ENCODE results near the gene BBS4.
"Not testable (repeated sequence)": the region's sequence is repeated elsewhere in the genome, so short reads cannot be mapped to it uniquely, and the experiment has no call there.

Gene BBS4

GRCh38 chr15:72676838-72677237, 9.2 kb upstream of the BBS4 start:
- no peaks in the 10 kb centered on the region for H3K4me1 Mint-ChIP-seq
- H3K36me3 Mint-ChIP-seq: no peaks in the 10 kb centered on the region
- no peak overlapping the region for H3K27ac Mint-ChIP-seq
- H3K27me3 Mint-ChIP-seq: peaks cover 33 to 47% of the 10 kb centered on the region in 2 donors
- ATAC-seq (replicated peaks) (no peak), DNase-seq (no peak)
- H3K9me3 Mint-ChIP-seq: no peaks in the 10 kb centered on the region
- no peak overlapping the region for H3K4me3 Mint-ChIP-seq

DNA sequence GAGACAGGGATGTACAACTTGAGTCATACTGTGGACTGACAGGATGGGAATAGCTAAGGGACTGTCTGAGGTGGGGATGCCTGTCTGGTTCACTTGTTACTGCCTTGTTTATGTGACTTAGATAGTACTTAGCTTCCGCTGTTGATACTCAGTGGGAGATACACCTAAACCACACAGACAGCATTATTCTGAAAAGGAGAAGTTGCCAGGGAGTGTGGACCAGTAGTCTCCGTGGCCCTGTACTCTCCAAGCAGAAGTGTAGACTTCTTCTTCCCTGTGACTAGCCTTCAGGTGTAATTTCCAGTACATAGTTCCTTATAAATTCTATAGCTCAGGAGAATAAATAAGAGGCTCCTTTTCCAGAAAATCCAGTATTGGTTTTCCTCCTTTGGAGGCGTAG, 5.1 kb upstream of the BBS4 start:
- Mint-ChIP-seq H3K4me3 (no peak overlapping the region), H3K9me3 (no peaks in the 10 kb centered on the region), H3K27me3 (peaks cover 21 to 31% of the 10 kb centered on the region in 2 donors), H3K4me1 (peaks cover 3 to 12% of the 10 kb centered on the region in 2 donors), H3K27ac (no peak overlapping the region), H3K36me3 (no peaks in the 10 kb centered on the region)
- peak; percentile 37 to 54 for ATAC-seq (replicated peaks)
- no peak for DNase-seq

- Mint-ChIP-seq H3K36me3 (no peaks in the 10 kb centered on the region), H3K4me1 (peaks cover 3 to 18% of the 10 kb centered on the region in 2 donors), H3K4me3 (no peak overlapping the region), H3K27ac (no peak overlapping the region), H3K9me3 (no peaks in the 10 kb centered on the region), H3K27me3 (peaks cover 12 to 18% of the 10 kb centered on the region in 2 donors)
- ATAC-seq (replicated peaks) (no peak), DNase-seq (no peak)
Observed at GRCh38 chr15:72682772-72683171, 3.2 kb upstream of the BBS4 start.

DNA sequence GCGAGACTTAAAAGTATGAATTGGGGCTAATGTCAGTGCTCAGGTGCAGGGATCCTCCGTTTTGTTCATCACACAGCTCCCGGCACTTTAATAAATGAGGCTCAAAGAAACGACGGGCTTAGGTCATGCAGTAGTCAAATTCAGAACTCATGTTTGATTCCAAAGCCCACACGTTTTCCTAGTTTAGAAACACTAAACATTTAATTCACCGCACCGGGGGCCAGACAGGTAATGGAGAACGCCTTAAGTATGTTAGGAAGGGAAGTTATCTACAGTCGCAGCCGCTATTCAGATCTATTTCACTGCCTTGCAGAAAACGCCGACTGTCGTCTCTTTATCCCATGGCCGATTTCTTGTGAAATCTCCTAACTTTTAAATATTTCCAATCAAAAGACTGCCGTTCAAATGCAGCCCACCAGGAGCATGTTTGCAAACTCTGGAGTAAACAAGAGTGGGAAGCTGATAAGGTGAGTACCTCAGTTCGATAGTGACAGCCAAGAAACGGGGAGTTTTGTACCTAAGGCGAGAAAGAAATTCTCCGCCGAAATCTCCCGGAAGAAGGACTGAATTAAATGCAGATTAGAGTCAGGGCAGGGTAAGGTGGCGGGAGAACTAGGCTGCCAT, 594 bp upstream of the BBS4 start:
- Mint-ChIP-seq H3K4me1 (peaks cover 3 to 18% of the 10 kb centered on the region in 2 donors), H3K27ac (peak overlapping the region; percentile 96), H3K27me3 (no peaks in the 10 kb centered on the region), H3K4me3 (peak overlapping the region; percentile 93 to 95), H3K9me3 (no peaks in the 10 kb centered on the region), H3K36me3 (no peaks in the 10 kb centered on the region)
- no peak for DNase-seq
- ATAC-seq (replicated peaks): no peak

- no peak for DNase-seq
- H3K27me3 Mint-ChIP-seq: no peaks in the 10 kb centered on the region
- H3K9me3 Mint-ChIP-seq: no peaks in the 10 kb centered on the region
- H3K4me3 Mint-ChIP-seq: no peak overlapping the region
- ATAC-seq (replicated peaks): no peak
- H3K36me3 Mint-ChIP-seq: no peaks in the 10 kb centered on the region
- peaks cover 3 to 13% of the 10 kb centered on the region in 2 donors for H3K4me1 Mint-ChIP-seq
- H3K27ac Mint-ChIP-seq: no peak overlapping the region
Observed at GRCh38 chr15:72688697-72689096, 2.7 kb downstream of the BBS4 start.

DNA sequence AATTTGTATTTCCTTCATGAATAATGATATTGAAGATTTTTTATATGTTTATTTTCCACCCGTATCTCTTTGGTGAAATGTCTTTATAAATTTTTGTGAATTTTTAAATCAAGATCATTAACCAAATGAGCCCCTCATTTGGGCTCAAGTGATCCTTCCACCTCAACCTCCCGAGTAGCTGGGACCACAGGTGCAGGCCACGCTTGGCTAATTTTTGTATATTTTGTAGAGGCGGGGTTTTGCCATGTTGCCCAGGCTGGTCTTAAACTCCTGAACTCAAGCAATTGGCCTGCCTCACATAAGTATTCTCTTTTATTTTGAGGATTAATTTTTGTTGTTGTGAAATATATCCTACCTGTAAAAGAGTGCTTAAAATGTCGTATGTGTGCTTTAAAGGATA, 4.9 kb downstream of the BBS4 start:
- DNase-seq (no peak), ATAC-seq (replicated peaks) (no peak)
- Mint-ChIP-seq H3K36me3 (peaks cover 0 to 4% of the 10 kb centered on the region in 2 donors), H3K27ac (no peak overlapping the region), H3K4me1 (peaks cover 0 to 6% of the 10 kb centered on the region in 2 donors), H3K9me3 (no peaks in the 10 kb centered on the region), H3K27me3 (no peaks in the 10 kb centered on the region), H3K4me3 (no peak overlapping the region)

DNA sequence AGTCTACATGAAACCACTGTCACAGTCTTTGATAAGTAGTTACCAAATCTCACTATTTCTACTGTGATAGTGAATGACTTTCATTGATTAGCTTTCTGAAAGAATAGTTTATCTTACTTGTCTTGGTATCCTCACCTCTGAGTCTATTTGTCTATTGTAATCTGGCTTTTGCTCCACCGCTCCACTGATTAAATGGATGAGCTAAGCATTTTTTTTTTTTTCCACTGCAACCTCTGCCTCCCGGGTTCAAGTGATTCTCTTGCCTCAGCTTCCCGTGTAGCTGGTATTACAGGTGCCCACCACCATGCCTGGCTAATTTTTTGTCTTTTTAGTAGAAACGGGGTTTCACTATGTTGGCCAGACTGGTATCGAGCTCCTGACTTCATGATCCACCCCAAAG, 12.9 kb downstream of the BBS4 start:
- Mint-ChIP-seq H3K9me3 (no peaks in the 10 kb centered on the region), H3K4me1 (no peaks in the 10 kb centered on the region), H3K27me3 (no peaks in the 10 kb centered on the region), H3K4me3 (no peak overlapping the region), H3K27ac (no peak overlapping the region), H3K36me3 (peaks cover 1 to 4% of the 10 kb centered on the region in 2 donors)
- no peak for ATAC-seq (replicated peaks)
- DNase-seq: no peak

DNA sequence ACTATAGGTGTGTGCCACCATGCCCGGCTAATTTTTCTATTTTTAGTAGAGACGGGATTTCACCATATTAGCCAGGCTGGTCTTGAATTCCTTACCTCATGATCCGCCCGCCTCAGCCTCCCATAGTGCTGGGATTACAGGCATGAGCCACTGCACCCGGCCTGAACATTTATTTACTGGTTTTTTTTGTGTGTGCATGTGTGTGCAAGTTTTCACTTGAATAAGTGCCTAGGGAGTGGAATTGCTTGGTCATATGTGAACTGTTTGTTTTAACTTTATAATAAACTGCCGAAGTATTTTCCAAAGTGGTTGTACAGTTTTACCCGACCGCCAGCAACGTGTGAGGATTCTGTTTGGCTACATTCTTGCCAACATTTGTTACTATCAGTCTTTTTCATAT, 14.1 kb downstream of the BBS4 start:
- H3K27ac Mint-ChIP-seq: no peak overlapping the region
- no peak overlapping the region for H3K4me3 Mint-ChIP-seq

GRCh38 chr15:72706266-72706665, 20.3 kb downstream of the BBS4 start:
- Mint-ChIP-seq H3K4me3 (no peak overlapping the region), H3K9me3 (no peaks in the 10 kb centered on the region), H3K27ac (no peak overlapping the region), H3K4me1 (peaks cover 6 to 11% of the 10 kb centered on the region in 2 donors), H3K36me3 (peaks cover 2 to 6% of the 10 kb centered on the region in 2 donors), H3K27me3 (no peaks in the 10 kb centered on the region)
- DNase-seq: no peak
- no peak for ATAC-seq (replicated peaks)

More for the DNA sequence above, 14.1 kb downstream of the BBS4 start:
- Mint-ChIP-seq H3K4me1 (no peaks in the 10 kb centered on the region), H3K9me3 (no peaks in the 10 kb centered on the region), H3K27me3 (no peaks in the 10 kb centered on the region), H3K36me3 (peaks cover 1 to 4% of the 10 kb centered on the region in 2 donors)
- DNase-seq (no peak), ATAC-seq (replicated peaks) (no peak)

- DNase-seq; H3K4me3 Mint-ChIP-seq; H3K9me3 Mint-ChIP-seq; H3K27me3 Mint-ChIP-seq; H3K27ac Mint-ChIP-seq; ATAC-seq (replicated peaks): not testable (repeated sequence)
- Mint-ChIP-seq H3K4me1 (peaks cover 6 to 11% of the 10 kb centered on the region in 2 donors), H3K36me3 (peaks cover 8 to 10% of the 10 kb centered on the region in 2 donors)
Observed at GRCh38 chr15:72708551-72709303, 22.7 kb downstream of the BBS4 start.

DNA sequence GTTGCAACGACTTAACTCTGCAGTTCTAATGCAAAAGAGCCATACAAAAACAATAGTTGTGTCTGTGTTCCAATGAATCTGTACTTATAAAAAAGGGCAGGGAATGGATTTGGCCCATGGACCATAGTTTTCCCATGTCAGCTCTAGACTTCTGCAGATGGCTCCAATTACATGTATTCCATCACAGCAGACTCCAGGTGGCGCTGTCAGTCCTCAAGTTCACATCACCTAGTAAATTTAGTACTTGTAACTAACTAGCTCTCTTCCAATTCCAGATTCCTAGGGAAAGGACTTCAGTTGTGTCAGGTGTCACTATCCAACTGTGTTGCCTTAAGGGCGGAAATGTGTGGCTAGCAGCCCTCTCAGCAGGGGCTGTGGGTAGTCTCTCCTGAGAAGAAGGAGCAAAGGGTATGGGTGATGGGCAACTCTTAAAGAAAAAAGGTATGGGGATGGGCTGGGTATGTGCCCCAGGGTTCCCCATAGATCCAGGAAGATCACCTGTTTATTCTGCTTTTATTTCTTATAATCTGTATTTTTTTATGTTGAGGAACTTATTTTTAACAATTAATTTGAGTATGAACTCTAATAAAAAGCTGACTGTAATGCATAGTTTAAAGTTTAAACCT, 36.2 kb downstream of the BBS4 start:
- no peak for ATAC-seq (replicated peaks)

GRCh38 chr15:72724028-72724427, 38.0 kb downstream of the BBS4 start:
- Mint-ChIP-seq H3K4me3 (no peak overlapping the region), H3K9me3 (no peaks in the 10 kb centered on the region), H3K27me3 (no peaks in the 10 kb centered on the region), H3K27ac (no peak overlapping the region), H3K4me1 (peaks cover 0 to 2% of the 10 kb centered on the region in 2 donors), H3K36me3 (peaks cover 9 to 15% of the 10 kb centered on the region in 2 donors)
- ATAC-seq (replicated peaks) (no peak), DNase-seq (no peak)

More for the DNA sequence above, 36.2 kb downstream of the BBS4 start:
- DNase-seq: peak; percentile 8
- H3K9me3 Mint-ChIP-seq: no peaks in the 10 kb centered on the region
- peaks cover 15 to 27% of the 10 kb centered on the region in 2 donors for H3K36me3 Mint-ChIP-seq
- H3K4me3 Mint-ChIP-seq: no peak overlapping the region
- H3K4me1 Mint-ChIP-seq: peaks cover 0 to 2% of the 10 kb centered on the region in 2 donors
- no peaks in the 10 kb centered on the region for H3K27me3 Mint-ChIP-seq
- H3K27ac Mint-ChIP-seq: no peak overlapping the region

DNA sequence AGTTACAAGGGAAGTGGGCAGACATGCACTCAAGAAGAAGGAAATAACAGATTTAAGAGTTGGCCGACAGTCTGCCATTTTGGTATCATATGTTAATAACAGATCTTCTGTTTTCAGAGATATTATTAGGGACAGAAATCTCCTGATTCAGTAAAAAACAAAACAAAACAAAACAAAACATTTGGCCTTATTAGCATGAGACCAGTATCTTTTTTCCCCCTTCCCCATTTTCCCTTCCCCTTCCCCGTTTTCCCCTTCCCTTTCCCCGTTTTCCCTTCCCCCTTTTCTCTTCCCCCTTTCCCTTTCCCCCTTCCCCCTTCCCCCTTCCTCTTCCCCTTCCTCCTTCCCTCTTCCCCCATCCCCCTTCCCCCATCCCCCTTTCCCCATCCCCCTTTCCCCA, 39.4 kb downstream of the BBS4 start:
- no peak for ATAC-seq (replicated peaks)
- peaks cover 0 to 2% of the 10 kb centered on the region in 2 donors for H3K4me1 Mint-ChIP-seq

DNA sequence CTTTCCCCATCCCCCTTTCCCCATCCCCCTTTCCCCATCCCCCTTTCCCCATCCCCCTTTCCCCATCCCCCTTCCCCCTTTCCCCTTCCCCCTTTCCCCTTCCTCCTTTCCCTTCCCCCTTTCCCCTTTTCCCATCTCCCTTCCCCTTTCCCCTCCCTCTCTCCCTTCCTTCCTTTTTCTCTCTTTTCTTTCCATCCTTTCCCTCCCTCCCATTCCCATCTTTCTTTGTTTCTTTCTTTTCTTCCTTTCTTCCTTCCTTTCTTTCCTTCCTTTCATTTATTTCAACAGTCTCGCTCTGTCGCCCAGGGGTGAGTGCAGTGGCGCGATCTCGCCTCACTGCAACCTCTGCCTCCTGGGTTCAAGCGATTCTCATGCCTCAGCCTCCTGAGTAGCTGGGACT, 39.8 kb downstream of the BBS4 start:
- H3K4me1 Mint-ChIP-seq: not testable (repeated sequence)
- peaks cover 5 to 11% of the 10 kb centered on the region in 2 donors for H3K36me3 Mint-ChIP-seq

More for the DNA sequence above, 39.4 kb downstream of the BBS4 start:
- Mint-ChIP-seq H3K27ac (no peak overlapping the region), H3K27me3 (no peaks in the 10 kb centered on the region), H3K9me3 (no peaks in the 10 kb centered on the region), H3K4me3 (no peak overlapping the region), H3K36me3 (peaks cover 5 to 11% of the 10 kb centered on the region in 2 donors)
- no peak for DNase-seq

More for the DNA sequence above, 39.8 kb downstream of the BBS4 start:
- ATAC-seq (replicated peaks); H3K9me3 Mint-ChIP-seq; H3K27me3 Mint-ChIP-seq; DNase-seq; H3K4me3 Mint-ChIP-seq; H3K27ac Mint-ChIP-seq: not testable (repeated sequence)

Measured in stimulated activated naive B cell treated with anti-CD40 and anti-IgM and Interleukin-4, amounts not matched to agents 10 μg/mL and 1 μg/mL and 100 μg/mL, for 72 hours (primary cell).